OCI-LY3 (cell line): ENCODE data around the gene CHST8.

Experiments used
- EZH2phosphoT487 ChIP-seq: fragments of 200-600 bp; shearing (Covaris generic); IDR thresholded peaks from 2 replicates; pipeline ENCODE4 v1.6.1; 2018; ENCODE audit warnings: antibody characterized with exemption, mixed run types, low read depth
- TF ChIP-seq, protein P1 (sequence below): fragments of 200-600, 300-600 bp; sonication (generic); IDR thresholded peaks from 2 replicates; pipeline ENCODE4 v1.5.1; 2014; ENCODE audit warnings: antibody characterized with exemption, low read length, low read depth

DNA sequence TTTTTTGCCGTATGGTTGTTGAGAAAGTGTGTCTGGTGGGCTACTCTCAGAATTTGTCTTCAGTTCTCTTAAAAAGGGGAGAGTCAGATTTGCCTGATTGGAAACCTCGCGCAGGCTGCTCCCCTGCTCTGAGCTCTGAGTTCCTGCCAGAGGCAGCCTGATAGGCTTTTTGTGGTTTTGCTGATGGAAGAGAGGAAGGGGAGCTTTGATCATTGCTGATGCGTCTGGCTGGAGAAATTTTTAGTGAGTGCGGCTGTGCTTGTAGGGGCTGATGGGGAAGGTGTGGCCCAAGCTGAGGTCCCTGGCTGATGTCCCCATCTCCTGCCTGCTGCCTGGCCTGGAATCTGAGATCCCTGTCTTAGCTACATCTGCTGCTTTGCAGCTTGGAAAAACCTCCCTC, 2.8 kb downstream of the CHST8 start:
- TF ChIP-seq, protein P1, sequence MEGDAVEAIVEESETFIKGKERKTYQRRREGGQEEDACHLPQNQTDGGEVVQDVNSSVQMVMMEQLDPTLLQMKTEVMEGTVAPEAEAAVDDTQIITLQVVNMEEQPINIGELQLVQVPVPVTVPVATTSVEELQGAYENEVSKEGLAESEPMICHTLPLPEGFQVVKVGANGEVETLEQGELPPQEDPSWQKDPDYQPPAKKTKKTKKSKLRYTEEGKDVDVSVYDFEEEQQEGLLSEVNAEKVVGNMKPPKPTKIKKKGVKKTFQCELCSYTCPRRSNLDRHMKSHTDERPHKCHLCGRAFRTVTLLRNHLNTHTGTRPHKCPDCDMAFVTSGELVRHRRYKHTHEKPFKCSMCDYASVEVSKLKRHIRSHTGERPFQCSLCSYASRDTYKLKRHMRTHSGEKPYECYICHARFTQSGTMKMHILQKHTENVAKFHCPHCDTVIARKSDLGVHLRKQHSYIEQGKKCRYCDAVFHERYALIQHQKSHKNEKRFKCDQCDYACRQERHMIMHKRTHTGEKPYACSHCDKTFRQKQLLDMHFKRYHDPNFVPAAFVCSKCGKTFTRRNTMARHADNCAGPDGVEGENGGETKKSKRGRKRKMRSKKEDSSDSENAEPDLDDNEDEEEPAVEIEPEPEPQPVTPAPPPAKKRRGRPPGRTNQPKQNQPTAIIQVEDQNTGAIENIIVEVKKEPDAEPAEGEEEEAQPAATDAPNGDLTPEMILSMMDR, result no peak
- TF ChIP-seq EZH2phosphoT487, result no peak
